Activated T-cell treated with anti-CD3 and anti-CD28 coated beads, Interleukin-2, amount 50 U/mL, for 72 hours (primary cell): Measurements from ENCODE around the gene C16orf54. TPM values are rescaled to one million over a fixed set of nuclear protein-coding genes. Genes with fewer than 3 reads are reported as not detected.
"Not testable (repeated sequence)": the region's sequence is repeated elsewhere in the genome, so short reads cannot be mapped to it uniquely, and the experiment has no call there.

Experiments
- ATAC-seq, 2 donors: fragments of 150-1000 bp; cut with Tn5 transposase; replicated peaks in 1 of 2; 2 replicates each; pipeline ENCODE4 v1.10.0; 2021; ENCODE audit warnings: moderate library complexity in 2 of 2, mild to moderate bottlenecking in 1 of 2
- DNase-seq, 2 donors: peaks; one replicate each; pipeline ENCODE4 v3.0.0; 2021 to 2022; ENCODE audit warnings: mixed read lengths in 1 of 2
- H3K27ac Mint-ChIP-seq: one replicate; pipeline ENCODE4 v1.8.0; 2022; ENCODE audit warnings: mild to moderate bottlenecking, moderate library complexity, mixed read lengths
- H3K27me3 Mint-ChIP-seq: one replicate; pipeline ENCODE4 v1.8.0; 2022; ENCODE audit warnings: low read depth, mixed read lengths
- H3K36me3 Mint-ChIP-seq, 2 donors: one replicate each; pipeline ENCODE4 v1.8.0; 2022; ENCODE audit warnings: mixed read lengths in 2 of 2, mild to moderate bottlenecking in 1 of 2; ENCODE audit not compliant: insufficient read depth in 2 of 2
- H3K4me1 Mint-ChIP-seq: one replicate; pipeline ENCODE4 v1.8.0; 2022; ENCODE audit warnings: low read depth, mixed read lengths
- H3K4me3 Mint-ChIP-seq, 2 donors: one replicate each; pipeline ENCODE4 v1.8.0; 2022; ENCODE audit warnings: mild to moderate bottlenecking in 2 of 2, mixed read lengths in 2 of 2, moderate library complexity in 2 of 2
- H3K9me3 Mint-ChIP-seq, 2 donors: one replicate each; pipeline ENCODE4 v1.8.0; 2022; ENCODE audit warnings: mixed read lengths in 2 of 2
- total RNA-seq, 2 donors: library from RNA; stranded (reverse); gene quantifications; one replicate each; pipeline ENCODE4 v1.2.3, GENCODE V29; 2022

The C16orf54 gene
- total RNA-seq, 2 donors from 2014 or later: 23.7 to 25.9 TPM

- Mint-ChIP-seq H3K36me3 (no peaks in the 10 kb centered on the region), H3K4me3 (peak overlapping the region in 1 of 2 donors; percentile 49)
- DNase-seq: no peak
Measured at GRCh38 chr16:29701214-29701555, 44.6 kb downstream of the C16orf54 start.

GRCh38 chr16:29700253-29700987 is 45.4 kb downstream of the C16orf54 start:
- H3K9me3 Mint-ChIP-seq: no peaks in the 10 kb centered on the region
- H3K4me1 Mint-ChIP-seq: peaks cover 32% of the 10 kb centered on the region
- ATAC-seq (peak; percentile 49 to 59), DNase-seq (peak; percentile 68 to 78)
- peak overlapping the region; percentile 49 for H3K27ac Mint-ChIP-seq
- H3K36me3 Mint-ChIP-seq: no peaks in the 10 kb centered on the region
- no peaks in the 10 kb centered on the region for H3K27me3 Mint-ChIP-seq
- H3K4me3 Mint-ChIP-seq: peak overlapping the region; percentile 64 to 66

More at GRCh38 chr16:29701214-29701555, 44.6 kb downstream of the C16orf54 start:
- ATAC-seq: no peak
- Mint-ChIP-seq H3K9me3 (no peaks in the 10 kb centered on the region), H3K4me1 (peaks cover 32% of the 10 kb centered on the region), H3K27me3 (no peaks in the 10 kb centered on the region), H3K27ac (no peak overlapping the region)

GRCh38 chr16:29699324-29700219 is 46.2 kb downstream of the C16orf54 start:
- Mint-ChIP-seq H3K27ac (no peak overlapping the region), H3K4me3 (no peak overlapping the region), H3K27me3 (no peaks in the 10 kb centered on the region), H3K36me3 (no peaks in the 10 kb centered on the region), H3K9me3 (no peaks in the 10 kb centered on the region), H3K4me1 (peaks cover 32% of the 10 kb centered on the region)
- ATAC-seq: no peak
- DNase-seq: no peak

- H3K27me3 Mint-ChIP-seq: no peaks in the 10 kb centered on the region
- H3K9me3 Mint-ChIP-seq: no peaks in the 10 kb centered on the region
- H3K36me3 Mint-ChIP-seq: no peaks in the 10 kb centered on the region
- peaks cover 32% of the 10 kb centered on the region for H3K4me1 Mint-ChIP-seq
- DNase-seq (no peak), ATAC-seq (no peak)
- no peak overlapping the region for H3K4me3 Mint-ChIP-seq
- no peak overlapping the region for H3K27ac Mint-ChIP-seq
Measured at GRCh38 chr16:29698484-29699323, 47.1 kb downstream of the C16orf54 start.

GRCh38 chr16:29698042-29698441 is 47.7 kb downstream of the C16orf54 start:
- H3K27me3 Mint-ChIP-seq: no peaks in the 10 kb centered on the region
- no peak for ATAC-seq
- H3K36me3 Mint-ChIP-seq: no peaks in the 10 kb centered on the region
- H3K4me1 Mint-ChIP-seq: peaks cover 27% of the 10 kb centered on the region
- no peak for DNase-seq
- H3K4me3 Mint-ChIP-seq: no peak overlapping the region
- no peak overlapping the region for H3K27ac Mint-ChIP-seq
- H3K9me3 Mint-ChIP-seq: no peaks in the 10 kb centered on the region

GRCh38 chr16:29697391-29697790 is 48.4 kb downstream of the C16orf54 start:
- H3K4me1 Mint-ChIP-seq: peaks cover 21% of the 10 kb centered on the region
- no peaks in the 10 kb centered on the region for H3K9me3 Mint-ChIP-seq
- ATAC-seq (no peak), DNase-seq (no peak)
- H3K27ac Mint-ChIP-seq: no peak overlapping the region
- no peaks in the 10 kb centered on the region for H3K36me3 Mint-ChIP-seq
- no peak overlapping the region for H3K4me3 Mint-ChIP-seq
- no peaks in the 10 kb centered on the region for H3K27me3 Mint-ChIP-seq

GRCh38 chr16:29696881-29697331 is 48.9 kb downstream of the C16orf54 start:
- Mint-ChIP-seq H3K4me1 (peaks cover 16% of the 10 kb centered on the region), H3K36me3 (no peaks in the 10 kb centered on the region), H3K9me3 (no peaks in the 10 kb centered on the region), H3K27ac (no peak overlapping the region), H3K27me3 (no peaks in the 10 kb centered on the region), H3K4me3 (no peak overlapping the region)
- ATAC-seq (no peak), DNase-seq (no peak)

GRCh38 chr16:29695675-29696074 is 50.1 kb downstream of the C16orf54 start:
- not testable (repeated sequence) for H3K4me1 Mint-ChIP-seq, ATAC-seq, H3K36me3 Mint-ChIP-seq

GRCh38 chr16:29694384-29695195 is 51.2 kb downstream of the C16orf54 start:
- H3K9me3 Mint-ChIP-seq: no peaks in the 10 kb centered on the region
- no peak overlapping the region for H3K27ac Mint-ChIP-seq
- ATAC-seq (no peak), DNase-seq (no peak)
- no peak overlapping the region for H3K4me3 Mint-ChIP-seq
- no peaks in the 10 kb centered on the region for H3K4me1 Mint-ChIP-seq
- no peaks in the 10 kb centered on the region for H3K27me3 Mint-ChIP-seq
- no peaks in the 10 kb centered on the region for H3K36me3 Mint-ChIP-seq

More at GRCh38 chr16:29695675-29696074, 50.1 kb downstream of the C16orf54 start:
- DNase-seq, H3K9me3 Mint-ChIP-seq, H3K27ac Mint-ChIP-seq, H3K27me3 Mint-ChIP-seq, H3K4me3 Mint-ChIP-seq: not testable (repeated sequence)

GRCh38 chr16:29692606-29693005 is 53.2 kb downstream of the C16orf54 start:
- H3K36me3 Mint-ChIP-seq, H3K27me3 Mint-ChIP-seq, H3K4me1 Mint-ChIP-seq, ATAC-seq, DNase-seq, H3K27ac Mint-ChIP-seq, H3K9me3 Mint-ChIP-seq, H3K4me3 Mint-ChIP-seq: not testable (repeated sequence)
